ENCODE data around the gene TTLL4.

DNA sequence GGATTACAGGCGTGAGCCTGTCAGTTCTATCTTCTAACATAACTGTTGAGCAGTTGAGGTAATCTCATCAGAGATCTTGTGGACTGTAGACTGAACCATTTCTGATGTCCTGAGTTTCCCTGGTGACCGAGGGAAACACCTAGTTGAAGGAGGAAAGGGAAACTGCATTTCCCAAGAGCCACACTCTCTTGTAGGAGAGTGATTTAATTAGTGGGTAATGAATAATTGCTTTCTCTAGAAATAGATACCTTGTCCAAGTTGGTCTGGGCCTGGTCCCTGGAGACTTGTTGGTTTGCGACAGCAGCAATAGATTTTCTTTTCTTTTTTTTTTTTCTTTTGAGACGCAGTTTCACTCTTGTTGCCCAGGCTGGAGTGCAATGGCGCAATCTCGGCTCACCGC lies 7.4 kb downstream of the TTLL4 start:
- TF ChIP-seq CTCF (IDR thresholded peaks at IDR 0.05) (no peak), KDM1A (IDR thresholded peaks at IDR 0.05; ENCODE audit: low read depth) (no peak), MAX (IDR thresholded peaks at IDR 0.05) (no peak), NR3C1 (IDR thresholded peaks at IDR 0.05) (no peak), JUNB (IDR thresholded peaks at IDR 0.05) (no peak), TP53 (CRISPR knock-in tag; IDR thresholded peaks at IDR 0.05) (no peak), EP300 (IDR thresholded peaks at IDR 0.05) (no peak), POLR2A (IDR thresholded peaks at IDR 0.05; ENCODE audit: low read length) (no peak), HOXA7 (CRISPR knock-in tag; IDR thresholded peaks at IDR 0.05) (no peak), HOXB13 (CRISPR knock-in tag; IDR thresholded peaks at IDR 0.05; ENCODE audit: low read depth) (no peak), ZNF302 (CRISPR knock-in tag; IDR thresholded peaks at IDR 0.05) (no peak), SMC3 (IDR thresholded peaks at IDR 0.05) (no peak)
- TF ChIP-seq, protein P1, sequence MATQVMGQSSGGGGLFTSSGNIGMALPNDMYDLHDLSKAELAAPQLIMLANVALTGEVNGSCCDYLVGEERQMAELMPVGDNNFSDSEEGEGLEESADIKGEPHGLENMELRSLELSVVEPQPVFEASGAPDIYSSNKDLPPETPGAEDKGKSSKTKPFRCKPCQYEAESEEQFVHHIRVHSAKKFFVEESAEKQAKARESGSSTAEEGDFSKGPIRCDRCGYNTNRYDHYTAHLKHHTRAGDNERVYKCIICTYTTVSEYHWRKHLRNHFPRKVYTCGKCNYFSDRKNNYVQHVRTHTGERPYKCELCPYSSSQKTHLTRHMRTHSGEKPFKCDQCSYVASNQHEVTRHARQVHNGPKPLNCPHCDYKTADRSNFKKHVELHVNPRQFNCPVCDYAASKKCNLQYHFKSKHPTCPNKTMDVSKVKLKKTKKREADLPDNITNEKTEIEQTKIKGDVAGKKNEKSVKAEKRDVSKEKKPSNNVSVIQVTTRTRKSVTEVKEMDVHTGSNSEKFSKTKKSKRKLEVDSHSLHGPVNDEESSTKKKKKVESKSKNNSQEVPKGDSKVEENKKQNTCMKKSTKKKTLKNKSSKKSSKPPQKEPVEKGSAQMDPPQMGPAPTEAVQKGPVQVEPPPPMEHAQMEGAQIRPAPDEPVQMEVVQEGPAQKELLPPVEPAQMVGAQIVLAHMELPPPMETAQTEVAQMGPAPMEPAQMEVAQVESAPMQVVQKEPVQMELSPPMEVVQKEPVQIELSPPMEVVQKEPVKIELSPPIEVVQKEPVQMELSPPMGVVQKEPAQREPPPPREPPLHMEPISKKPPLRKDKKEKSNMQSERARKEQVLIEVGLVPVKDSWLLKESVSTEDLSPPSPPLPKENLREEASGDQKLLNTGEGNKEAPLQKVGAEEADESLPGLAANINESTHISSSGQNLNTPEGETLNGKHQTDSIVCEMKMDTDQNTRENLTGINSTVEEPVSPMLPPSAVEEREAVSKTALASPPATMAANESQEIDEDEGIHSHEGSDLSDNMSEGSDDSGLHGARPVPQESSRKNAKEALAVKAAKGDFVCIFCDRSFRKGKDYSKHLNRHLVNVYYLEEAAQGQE (IDR thresholded peaks at IDR 0.05) = no peak
